GM19099 (cell line): ENCODE results near the gene GSTM5.

Experiments
- POLR2A ChIP-seq: IDR thresholded peaks from 3 replicates; pipeline ENCODE4 v1.6.1; 2011; ENCODE audit warnings: low read depth; ENCODE audit not compliant: insufficient read length; ENCODE audit errors: extremely low read depth

The GSTM5 gene

GRCh38 chr1:109712321-109712864 is 342 bp downstream of the GSTM5 start:
- TF ChIP-seq POLR2A = no peak

- TF ChIP-seq POLR2A = no peak
These were observed 1.6 kb downstream of the GSTM5 start for GRCh38 chr1:109713636-109714035.

DNA sequence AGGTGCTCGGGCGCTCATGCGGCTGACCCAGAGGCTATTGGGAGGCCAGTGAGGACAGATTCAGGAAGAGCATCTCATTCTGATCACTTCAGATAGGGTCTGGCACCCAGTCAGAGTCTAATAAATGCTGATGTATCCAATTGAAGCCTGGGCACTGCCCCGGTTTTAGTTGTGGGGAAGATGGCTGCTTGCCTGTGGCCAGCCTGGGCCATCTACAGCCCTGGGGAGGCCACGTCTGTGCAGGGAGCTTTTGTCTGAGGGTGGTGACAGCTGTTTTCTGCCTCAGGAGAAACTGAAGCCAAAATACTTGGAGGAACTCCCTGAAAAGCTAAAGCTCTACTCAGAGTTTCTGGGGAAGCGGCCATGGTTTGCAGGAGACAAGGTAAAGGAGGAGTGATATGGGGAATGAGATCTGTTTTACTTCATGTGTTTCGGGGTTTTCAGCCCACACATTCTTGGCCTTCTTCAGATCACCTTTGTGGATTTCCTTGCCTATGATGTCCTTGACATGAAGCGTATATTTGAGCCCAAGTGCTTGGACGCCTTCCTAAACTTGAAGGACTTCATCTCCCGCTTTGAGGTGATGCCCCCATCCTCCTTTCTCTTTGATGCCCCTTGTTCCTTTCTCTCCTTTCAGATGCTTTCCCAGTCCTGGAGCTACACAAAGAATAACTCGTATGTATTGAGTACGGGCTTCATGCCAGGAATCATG is 2.8 kb downstream of the GSTM5 start:
- no peak for TF ChIP-seq POLR2A

- TF ChIP-seq POLR2A = no peak
These were observed 4.1 kb downstream of the GSTM5 start for GRCh38 chr1:109716121-109716520.

GRCh38 chr1:109716570-109717090 is 4.6 kb downstream of the GSTM5 start:
- TF ChIP-seq POLR2A = no peak

- no peak for TF ChIP-seq POLR2A
These were observed 5.7 kb downstream of the GSTM5 start for GRCh38 chr1:109717729-109718128.

- no peak for TF ChIP-seq POLR2A
These were observed 6.4 kb downstream of the GSTM5 start for GRCh38 chr1:109718495-109718894.

DNA sequence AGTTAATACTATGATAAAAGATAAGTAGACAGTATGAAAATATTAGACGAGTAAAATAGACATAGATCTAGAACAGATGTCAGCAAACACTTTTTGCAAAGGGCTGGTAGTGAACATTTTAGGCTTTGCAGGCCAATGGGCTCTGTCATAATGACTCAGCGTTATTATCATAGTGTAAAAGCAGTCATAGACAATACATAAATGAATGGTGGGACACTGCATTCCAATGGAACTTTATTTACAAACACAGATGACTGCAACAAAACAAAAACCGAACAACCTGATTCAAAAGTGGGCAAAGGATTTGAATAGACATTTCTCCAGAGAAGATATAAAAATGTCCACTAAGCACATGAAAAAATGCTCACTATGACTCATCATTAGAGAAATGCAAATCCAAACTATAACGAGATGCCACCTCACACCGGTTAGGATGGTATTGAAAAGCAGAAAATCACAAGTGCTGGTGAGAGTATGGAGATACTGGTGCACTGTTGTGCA is 7.3 kb downstream of the GSTM5 start:
- TF ChIP-seq POLR2A = no peak

DNA sequence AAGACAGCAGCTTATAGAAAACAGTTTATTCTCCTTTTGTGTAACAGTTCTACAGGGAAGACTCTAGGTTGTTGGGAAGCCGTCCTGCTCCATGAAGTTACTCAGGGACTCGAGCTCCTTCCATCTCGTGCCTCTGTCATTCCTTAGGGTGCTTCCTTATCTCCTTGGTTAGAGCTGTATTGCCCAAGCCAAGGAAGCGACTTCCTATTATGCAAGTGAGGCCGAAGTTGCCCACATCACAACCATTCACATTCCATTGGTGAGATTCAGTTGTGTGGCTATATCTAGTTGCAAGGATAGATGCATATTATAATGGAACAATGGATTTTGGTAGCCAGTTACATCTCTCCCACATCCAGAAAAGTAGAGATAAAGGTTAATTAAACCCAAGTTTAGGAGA is 9.0 kb downstream of the GSTM5 start:
- TF ChIP-seq POLR2A = no peak

GRCh38 chr1:109721971-109722370 is 9.9 kb downstream of the GSTM5 start:
- TF ChIP-seq POLR2A = no peak

DNA sequence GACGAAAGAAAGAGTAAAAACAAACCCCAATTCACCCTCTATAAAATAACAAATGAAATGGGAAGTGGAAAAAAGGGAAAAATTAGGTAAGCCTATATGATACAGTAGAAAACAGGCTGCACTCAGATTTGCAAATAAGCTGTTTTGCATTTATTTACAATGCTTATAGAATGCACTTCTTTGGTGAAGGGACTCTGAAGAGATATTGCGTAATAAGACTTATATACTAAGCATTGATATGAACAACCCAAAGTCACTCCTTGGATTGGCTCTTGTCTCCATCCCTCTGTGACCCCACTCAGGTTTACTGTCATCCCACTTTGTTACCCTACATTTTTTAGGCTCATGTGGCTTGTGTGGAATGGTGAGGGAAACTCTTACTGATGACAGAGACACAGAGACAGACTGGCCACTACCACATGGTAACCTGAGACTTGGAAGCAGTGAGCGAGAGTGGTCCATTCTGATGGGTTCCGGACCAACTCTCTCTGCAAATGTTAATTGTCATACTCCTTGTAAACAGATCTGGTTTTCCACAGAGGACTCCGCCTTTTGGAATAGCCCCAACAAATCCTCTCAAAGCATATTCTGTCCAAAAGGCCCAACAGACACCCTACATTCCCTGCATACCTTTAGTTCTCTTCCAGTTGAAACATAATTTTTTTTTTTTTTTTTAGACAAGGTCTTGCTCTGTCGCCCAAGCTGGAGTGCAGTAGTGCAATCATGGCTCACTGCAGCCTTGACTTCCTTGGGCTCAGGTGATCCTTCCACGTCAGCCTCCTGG is 11.0 kb downstream of the GSTM5 start:
- TF ChIP-seq POLR2A = no peak

GRCh38 chr1:109724933-109725332 is 12.9 kb downstream of the GSTM5 start:
- TF ChIP-seq POLR2A = no peak

DNA sequence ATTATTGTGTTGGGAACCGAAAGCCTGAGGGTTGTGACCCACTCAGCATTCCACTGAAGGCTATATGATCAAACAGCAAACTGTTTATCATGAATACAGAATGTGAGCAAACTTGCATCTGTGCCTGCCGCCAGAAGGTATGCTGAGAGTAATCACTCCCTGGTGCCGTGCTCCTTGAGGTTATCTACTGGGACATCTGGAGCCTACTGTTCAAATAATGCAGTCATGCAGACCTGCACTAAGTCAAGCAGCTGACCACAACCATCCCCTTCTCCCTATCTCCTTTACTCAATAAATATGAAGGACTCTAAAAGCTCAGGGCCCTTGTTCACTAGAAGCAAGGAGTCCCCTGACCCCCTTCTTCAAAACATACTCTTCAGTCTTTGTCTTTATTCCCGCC is 13.5 kb downstream of the GSTM5 start:
- no peak for TF ChIP-seq POLR2A

GRCh38 chr1:109726007-109726406 is 14.0 kb downstream of the GSTM5 start:
- no peak for TF ChIP-seq POLR2A

GRCh38 chr1:109726728-109727373 is 14.8 kb downstream of the GSTM5 start:
- TF ChIP-seq POLR2A = no peak

DNA sequence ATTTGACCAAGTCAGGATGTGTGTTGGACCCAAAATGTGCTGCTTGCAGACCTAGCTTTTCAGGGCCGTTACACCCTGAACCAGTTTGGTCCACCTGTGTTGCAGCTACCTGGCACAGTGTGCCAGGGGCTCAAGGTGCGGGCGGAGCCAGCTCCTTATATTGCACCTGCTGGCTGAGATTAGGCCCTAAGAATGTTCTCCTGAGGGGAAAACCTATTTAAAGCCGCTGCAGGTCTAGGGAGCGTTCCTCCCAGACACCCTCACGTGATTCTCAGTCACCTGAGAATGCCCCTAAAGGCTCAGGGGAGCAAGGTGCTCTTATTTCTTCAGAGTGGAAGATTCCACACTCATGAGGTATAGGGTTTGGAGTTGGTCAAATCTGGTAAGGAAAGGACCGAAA is 16.8 kb downstream of the GSTM5 start:
- TF ChIP-seq POLR2A = no peak

DNA sequence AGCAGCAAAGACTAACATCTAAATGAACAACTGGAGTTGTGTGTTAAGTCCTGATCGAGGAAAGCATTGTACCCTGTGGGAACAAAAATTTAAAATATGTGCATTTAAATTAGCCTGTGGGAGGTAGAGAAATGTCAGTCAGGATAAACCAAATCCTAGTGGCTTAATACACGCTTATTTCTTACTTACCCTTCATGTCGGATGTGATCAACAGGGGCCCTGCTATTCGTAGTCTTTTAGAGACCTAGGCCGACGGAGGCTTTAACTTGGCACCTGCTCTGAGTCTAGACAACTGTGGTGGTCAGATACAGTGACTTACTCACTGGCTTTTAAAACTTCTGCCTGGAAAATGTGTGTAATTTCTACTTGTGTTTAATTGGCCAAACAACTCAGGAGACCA is 18.6 kb downstream of the GSTM5 start:
- no peak for TF ChIP-seq POLR2A
